NCI-H1417 (cell line): Measurements from ENCODE around the gene CIB1.
"Not testable (repeated sequence)": the region's sequence is repeated elsewhere in the genome, so short reads cannot be mapped to it uniquely, and the experiment has no call there.

Source experiments
- DNase-seq, 3 experiments: peaks; one replicate each; lab custom pipeline; 2025; lab: John Stamatoyannopoulos, UW

Gene CIB1

DNA sequence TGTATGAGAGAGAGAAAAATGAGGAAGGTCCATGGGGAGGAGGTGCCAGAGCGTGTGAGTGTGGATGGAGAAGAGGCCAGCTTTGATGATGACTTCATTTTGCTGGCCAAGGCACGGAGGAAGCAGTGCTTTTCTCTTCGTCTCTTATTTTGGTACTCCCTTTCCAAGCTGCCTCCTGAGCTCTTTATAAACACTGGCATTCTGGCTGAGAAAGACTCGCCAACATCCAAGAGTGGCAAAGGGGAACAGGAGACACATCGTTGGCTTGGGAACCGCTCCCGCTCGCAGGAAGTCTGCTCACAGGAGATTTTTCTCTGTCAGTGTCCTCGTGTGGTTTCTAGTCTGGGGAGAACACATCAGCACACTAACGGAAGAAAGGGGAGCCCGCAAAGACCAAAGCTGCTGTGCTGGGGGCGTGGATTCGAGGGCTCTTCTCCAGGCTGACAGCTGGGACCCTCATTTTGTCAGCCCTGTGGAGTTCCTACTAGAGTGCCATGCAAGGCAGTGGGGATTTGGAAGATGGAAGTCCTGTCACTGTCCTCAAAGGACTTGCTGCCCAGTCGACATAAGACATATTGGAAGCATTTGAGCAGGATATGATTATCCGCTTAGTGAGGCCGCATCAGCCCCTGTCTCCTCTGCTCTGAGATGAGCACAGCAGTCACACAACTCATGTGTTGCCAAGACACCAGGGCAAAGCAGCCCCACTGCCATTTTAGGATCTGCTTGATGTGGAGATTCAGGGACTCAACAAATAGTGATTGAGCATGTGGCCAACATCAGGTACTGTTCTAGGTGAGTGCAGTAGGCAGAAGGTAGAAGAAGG lies 40.6 kb downstream of the CIB1 start:
- peak in 1 of 3 experiments; percentile 23 for DNase-seq

DNA sequence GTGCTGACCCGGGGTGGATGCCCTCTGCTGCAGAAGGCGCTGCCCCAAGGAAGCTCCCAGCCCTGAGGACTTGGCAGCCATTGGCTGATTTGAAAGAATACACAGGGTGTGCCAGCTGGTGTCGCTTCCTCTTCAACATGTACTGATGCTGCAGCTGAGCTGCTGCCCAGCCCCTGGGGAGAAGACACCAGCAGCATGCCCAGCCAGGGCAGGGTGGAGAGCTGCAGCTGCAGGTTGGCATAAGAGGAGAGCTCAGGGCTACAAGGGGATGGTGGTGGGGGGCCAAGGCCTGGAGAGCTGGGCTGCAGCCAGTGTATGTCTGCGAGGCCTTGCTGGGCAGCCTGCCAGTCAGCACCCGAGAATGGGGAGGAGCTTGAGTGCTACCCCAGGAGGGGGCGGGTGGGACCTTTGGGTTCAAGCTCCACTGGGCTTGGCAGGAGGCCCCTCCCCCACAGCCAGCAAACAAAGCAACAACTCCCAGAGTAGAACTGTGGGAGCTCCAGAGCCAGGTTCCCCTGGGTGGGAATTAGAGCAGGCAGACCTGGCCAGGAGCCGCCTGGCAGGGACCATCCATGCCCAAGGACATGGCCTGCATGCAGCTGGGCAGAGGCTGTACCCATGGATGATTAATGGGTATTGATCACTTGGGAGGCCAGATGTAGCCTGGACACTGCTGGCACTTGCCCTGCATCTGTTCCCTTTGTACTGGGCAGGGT lies 41.8 kb downstream of the CIB1 start:
- peak; percentile 91 to 98 (median 96) for DNase-seq

DNA sequence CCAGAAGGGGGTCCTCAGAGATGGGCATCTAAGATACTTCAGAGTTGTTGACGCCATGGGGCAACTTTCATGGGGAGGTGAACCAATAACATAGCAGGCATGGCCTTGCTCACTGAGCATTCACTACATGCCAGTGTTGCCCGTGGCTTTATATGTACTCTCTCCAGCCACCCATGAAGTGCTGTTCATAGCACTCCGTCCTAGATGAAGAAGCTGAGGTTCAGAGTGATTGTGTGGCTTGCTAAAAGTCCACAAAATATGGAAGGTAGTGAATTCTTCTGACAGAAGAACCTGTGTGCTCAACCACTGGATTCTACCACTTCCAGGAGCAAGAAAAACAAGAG lies 42.4 kb downstream of the CIB1 start:
- no peak for DNase-seq

DNA sequence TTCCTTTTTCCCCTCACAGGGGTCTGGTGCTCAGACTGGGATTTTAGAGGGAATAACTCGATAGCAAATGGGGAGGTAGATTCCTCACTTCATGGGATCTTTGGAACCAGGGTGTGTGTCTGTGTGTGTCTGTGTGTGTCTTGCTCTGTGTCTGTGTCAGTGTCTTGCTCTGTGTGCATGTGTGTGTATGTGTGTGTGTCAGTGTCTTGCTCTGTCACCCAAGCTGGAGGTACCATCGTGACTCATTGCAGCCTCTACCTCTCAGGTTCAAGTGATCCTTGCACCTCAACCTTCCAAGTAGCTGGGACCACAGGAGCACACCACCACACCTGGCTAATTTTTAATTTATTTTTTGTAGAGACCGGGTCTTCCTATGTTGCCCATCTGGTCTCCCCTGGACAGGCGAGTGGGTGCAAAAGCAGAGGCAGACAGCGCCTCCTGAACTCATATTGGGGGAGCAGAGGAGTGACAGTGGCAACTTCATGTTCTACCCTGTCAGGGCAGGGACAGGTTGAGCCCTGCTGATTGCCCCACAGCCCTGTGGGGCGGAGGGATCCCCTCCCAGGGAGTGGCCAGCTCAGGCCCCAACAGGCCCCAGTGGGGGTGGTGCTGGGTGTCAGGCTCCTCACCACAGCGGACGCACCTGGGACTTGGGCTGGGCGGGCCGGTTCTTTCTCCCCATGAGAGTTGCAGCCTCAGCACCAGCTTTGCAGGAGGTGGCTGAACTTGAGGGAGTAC lies 43.0 kb downstream of the CIB1 start:
- no peak for DNase-seq

DNA sequence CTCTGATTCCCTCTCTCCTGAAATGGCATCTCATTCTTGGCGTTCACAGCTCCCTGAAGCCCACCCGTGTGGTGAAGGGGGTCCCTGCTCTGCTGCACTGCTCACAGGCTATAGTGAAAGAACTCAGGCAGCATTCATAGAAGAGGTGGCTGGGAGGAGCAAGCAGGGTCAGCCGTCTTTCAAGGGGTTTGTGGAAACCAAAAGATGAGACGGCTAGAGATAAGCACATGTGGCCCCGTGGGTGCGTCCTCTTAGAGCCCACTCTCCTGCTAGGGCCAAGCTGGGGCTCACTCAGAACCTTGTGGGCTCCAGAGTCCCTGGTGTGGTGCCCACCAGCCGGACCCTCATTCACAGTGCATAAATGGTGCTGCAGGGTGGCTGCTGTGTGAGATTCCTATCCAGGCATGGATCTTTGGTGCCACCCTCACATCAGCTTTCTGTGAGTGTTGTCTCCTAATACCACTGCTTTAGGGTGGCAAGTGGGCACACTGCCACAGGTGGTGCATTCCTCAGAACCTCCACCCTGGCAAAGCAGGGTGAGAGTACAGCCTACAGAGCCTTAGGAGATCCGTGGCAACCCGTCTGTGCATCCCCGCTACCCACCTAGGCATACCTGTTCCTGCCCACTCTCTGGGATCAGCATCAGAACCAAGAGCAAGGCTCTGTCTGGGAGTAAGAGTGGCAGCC lies 43.8 kb downstream of the CIB1 start:
- DNase-seq: no peak

DNA sequence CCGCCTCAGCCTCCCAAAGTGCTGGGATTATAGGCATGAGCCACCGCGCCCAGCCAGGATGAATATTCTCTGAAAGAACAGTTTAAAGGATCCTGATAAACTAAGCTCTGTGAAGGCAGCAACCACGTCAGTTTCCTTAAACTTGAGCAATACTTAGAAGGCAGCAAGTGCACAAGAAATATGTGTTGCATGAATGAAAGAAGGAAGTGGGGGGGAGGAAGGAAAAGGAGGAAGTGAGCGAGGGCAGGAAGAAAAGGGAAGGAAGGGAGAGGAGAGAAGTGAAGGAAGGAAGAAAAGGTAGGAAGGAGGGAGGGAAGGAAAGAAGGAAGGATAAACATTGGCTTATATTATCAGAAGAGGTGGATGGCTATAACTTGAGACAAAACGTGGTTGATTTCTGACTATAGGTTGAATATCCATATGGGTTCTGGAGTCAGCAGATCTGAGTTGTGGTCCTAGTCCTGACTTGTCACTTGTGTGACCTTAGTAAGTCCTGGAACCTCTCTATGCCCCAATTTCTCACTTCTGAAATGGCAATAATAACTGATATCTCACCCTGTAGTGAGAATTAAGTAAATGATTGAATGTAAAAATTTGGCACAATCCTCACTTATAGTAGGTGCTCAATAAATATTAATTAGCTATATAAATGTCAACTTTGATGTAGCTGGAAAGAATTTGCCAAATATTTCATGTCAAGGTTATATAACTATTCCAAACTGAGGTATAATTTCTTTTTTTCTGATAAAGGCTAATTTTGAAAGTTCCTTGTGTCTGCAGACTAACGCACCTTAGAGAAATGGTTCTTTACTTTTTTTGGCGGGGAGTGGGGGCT lies 44.6 kb downstream of the CIB1 start:
- no peak for DNase-seq

DNA sequence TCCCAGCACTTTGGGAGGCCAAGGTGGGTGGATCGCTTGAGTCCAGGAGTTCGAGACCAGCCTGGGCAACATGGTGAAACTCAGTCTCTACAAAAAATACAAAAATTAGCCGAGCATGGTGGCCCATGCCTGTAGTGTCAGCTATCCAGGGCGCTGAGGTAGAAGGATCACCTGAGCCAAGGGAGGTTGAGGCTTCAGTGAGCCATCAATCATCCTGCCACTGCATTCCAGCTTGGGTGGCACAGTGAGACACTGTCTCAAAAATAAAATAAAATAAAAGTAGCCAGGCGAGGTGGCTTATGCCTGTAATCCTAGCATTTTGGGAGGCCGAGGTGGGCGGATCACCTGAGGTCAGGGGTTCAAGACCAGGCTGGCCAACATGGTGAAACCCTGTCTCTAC lies 45.7 kb downstream of the CIB1 start:
- DNase-seq: not testable (repeated sequence)

DNA sequence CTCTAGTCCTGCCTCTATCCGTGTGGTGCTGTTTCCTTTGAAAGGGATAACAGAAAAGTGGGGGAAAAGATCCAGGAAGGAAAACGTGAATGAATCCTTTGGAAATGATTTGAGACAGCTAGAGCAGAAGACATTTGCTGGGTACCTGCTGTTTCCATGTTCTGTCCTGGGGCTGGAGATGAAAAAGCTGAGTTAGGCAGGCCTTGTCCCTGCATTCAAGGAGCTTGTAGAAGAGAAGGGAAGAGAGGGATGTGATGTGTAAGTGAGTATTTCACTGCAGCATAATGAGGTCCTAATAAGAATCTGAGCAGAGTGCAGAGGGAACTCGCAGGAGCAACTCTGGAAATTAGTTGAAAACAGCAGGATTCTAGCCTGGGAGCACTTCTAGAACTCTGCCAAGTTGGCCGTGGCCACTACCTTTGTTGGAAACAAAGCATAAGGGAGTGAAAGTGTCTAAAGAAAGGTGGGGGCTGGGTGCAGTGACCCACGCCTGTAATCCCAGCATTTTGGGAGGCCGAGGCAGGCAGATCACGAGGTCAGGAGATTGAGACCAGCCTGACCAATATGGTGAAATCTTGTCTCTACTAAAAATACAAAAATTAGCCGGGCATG lies 46.4 kb downstream of the CIB1 start:
- DNase-seq: no peak

DNA sequence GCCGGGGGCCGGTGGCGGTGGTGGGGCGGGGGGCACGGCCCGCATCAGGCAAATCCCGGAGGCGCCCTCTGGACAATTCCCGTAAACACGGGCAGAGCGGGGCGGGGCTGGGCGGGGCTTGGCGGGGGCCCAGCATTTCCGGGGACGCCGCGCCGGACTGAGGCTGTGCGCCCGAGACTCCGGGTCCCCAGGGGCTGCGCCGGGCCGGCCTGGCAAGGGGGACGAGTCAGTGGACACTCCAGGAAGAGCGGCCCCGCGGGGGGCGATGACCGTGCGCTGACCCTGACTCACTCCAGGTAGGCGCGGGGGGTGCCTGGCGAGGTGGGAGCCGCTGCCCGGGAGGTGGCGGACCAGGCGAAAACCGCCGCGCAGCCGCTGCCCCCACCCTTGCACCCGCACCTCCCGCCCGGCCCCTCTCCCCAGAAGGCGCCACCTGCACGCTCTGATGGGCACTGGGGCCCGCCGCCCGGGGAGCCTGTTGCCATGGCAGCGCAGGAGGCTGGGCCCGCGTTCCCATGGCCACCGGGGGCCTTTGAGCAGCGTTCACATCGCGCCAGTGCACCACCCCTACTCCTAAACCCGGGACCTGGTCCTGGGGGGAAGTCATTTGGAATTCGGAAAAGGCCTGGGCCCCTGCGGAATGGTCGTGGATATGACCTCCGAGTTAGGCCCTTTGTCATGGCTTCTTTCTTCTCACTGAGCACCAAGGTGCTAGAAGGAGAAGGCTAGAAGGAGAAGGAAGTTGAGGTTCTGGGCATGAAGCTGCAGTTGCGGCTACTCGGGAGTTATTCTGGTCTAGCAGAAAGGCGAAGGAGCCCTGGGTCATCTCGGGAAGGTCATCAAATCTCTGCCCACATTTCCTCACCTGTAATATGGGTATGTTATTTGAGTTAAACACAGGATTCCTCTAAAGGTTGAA lies 48.7 kb downstream of the CIB1 start:
- peak; percentile 84 to 98 (median 98) for DNase-seq

DNA sequence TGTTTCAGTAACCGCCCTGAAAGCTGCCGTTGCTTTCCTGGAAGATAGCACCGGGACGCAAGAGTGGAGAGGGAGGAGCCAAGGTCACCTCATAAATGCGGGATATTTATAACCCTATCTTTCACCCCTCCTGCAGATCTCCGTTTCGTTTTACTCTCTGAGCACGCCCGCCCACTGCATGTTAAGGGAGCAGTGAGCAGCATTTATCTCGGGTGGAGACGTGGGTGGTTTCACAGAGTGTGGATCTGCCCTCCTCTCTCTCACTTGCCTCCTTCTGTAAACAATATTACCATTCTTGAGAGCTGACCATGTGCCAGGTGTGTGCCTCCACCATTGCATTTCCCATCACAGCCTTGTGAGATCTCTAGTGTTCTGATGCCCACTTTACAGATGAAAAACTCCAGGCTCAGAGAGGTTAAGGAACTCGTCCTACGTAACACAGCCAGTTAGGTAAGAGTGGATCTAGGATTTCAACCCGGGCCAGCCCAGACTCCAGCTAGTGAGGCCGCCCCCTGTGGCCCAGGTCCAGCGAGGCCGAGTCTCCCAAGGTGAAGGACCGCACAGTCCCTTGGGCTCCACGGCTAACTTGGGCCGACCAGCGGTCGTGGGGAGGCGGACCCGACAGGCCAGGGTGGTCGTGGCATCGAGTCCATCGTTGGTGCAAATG lies 49.5 kb downstream of the CIB1 start:
- peak; percentile 76 to 86 (median 80) for DNase-seq

DNA sequence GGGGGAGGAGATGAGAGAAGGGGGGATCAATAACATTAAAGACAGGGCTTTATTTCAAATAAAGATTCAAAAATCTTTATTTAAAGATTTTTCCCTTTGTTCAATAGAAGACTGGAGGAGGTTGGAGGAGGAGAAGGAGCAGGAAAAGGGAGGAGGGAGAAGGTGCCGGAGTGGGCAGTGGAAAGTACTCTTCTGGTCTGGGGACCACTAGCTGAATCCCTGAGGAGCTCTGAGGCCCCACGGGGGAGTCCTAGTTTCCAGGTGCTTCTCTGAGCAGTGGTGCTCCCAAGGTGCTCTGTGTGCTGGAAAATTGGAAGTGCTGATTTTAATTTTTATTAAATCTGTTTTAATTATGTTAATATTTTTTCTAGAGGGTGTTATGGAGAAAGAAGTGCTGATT lies 52.0 kb downstream of the CIB1 start:
- DNase-seq: peak in 1 of 3 experiments; percentile 55
